ENCODE measurements around the gene ADAM17. TPM values are rescaled to one million over a fixed set of nuclear protein-coding genes. Genes with fewer than 3 reads are reported as not detected.
"Not testable (repeated sequence)": the region's sequence is repeated elsewhere in the genome, so short reads cannot be mapped to it uniquely, and the experiment has no call there.

The ADAM17 gene
- total and polyA plus RNA-seq, 10 of the 15 experiments (the other 5 are each of a cell fraction or from before 2014, with no cell fraction given), result 2.3 to 18.5 (median 13.4) TPM

GRCh38 chr2:9595746-9596145 is 40.1 kb upstream of the ADAM17 start (continued):
- TF ChIP-seq E2F8 (IDR thresholded peaks at IDR 0.05; ENCODE audit: low read depth, partially characterized antibody), result no peak
- TF ChIP-seq, protein P1, sequence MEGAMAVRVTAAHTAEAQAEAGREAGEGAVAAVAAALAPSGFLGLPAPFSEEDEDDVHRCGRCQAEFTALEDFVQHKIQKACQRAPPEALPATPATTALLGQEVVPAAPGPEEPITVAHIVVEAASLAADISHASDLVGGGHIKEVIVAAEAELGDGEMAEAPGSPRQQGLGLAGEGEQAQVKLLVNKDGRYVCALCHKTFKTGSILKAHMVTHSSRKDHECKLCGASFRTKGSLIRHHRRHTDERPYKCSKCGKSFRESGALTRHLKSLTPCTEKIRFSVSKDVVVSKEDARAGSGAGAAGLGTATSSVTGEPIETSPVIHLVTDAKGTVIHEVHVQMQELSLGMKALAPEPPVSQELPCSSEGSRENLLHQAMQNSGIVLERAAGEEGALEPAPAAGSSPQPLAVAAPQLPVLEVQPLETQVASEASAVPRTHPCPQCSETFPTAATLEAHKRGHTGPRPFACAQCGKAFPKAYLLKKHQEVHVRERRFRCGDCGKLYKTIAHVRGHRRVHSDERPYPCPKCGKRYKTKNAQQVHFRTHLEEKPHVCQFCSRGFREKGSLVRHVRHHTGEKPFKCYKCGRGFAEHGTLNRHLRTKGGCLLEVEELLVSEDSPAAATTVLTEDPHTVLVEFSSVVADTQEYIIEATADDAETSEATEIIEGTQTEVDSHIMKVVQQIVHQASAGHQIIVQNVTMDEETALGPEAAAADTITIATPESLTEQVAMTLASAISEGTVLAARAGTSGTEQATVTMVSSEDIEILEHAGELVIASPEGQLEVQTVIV (IDR thresholded peaks at IDR 0.05; ENCODE audit: borderline replicate concordance, partially characterized antibody), result no peak
- TF ChIP-seq, protein P2, sequence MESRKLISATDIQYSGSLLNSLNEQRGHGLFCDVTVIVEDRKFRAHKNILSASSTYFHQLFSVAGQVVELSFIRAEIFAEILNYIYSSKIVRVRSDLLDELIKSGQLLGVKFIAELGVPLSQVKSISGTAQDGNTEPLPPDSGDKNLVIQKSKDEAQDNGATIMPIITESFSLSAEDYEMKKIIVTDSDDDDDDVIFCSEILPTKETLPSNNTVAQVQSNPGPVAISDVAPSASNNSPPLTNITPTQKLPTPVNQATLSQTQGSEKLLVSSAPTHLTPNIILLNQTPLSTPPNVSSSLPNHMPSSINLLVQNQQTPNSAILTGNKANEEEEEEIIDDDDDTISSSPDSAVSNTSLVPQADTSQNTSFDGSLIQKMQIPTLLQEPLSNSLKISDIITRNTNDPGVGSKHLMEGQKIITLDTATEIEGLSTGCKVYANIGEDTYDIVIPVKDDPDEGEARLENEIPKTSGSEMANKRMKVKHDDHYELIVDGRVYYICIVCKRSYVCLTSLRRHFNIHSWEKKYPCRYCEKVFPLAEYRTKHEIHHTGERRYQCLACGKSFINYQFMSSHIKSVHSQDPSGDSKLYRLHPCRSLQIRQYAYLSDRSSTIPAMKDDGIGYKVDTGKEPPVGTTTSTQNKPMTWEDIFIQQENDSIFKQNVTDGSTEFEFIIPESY (IDR thresholded peaks at IDR 0.05), result no peak

DNA sequence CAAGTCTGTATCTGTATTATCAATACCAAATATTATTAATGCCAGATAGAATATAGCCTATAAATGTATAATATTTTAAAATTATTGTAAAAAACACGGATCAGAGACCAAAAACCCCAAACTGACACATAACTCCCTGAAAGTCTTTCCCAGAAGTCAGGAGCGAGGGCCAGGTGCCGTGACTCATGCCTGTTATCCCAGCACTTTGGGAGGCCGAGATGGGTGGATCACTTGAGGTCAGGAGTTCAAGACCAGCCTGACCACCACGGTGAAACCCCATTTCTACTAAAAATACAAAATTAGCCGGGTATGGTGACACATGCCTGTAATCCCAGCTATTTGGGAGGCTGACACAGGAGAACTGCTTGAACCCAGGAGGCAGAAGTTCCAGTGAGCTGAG is 39.6 kb upstream of the ADAM17 start:
- H3K27me3 ChIP-seq (replicated peaks in 1 of 2; ENCODE audit: control insufficient read depth in 2 of 2, insufficient read depth in 2 of 2, low read length in 1 of 2); DNase-seq (ENCODE audit: low read depth, low spot score); in situ Hi-C loops (cut with MboI); FAIRE-seq; H3K4me2 ChIP-seq (ENCODE audit: control insufficient read depth, insufficient read depth); intact Hi-C loops (cut with micrococcal nuclease; ENCODE audit: unreplicated experiment); H3K36me3 ChIP-seq (ENCODE audit: control insufficient read depth in 2 of 2, insufficient read depth in 2 of 2, low read length in 1 of 2); ATAC-seq; BruUV-seq (replicated peaks); H3K9ac ChIP-seq (ENCODE audit: control insufficient read depth, insufficient read depth, low read length); H3K27ac ChIP-seq (ENCODE audit: control insufficient read depth, insufficient read depth); H2AFZ ChIP-seq (ENCODE audit: control insufficient read depth, low read depth, low read length); H3K4me3 ChIP-seq; H3K9me3 ChIP-seq (replicated peaks; ENCODE audit: control insufficient read depth, insufficient read depth, low read length); H4K20me1 ChIP-seq (ENCODE audit: control insufficient read depth, insufficient read depth): not testable (repeated sequence)
- Histone ChIP-seq H3K79me2 (ENCODE audit: control insufficient read depth, insufficient read depth, low read length) (peaks cover 48% of the 10 kb centered on the region), H3K4me1 (ENCODE audit: control insufficient read depth, insufficient read depth, low read length) (peaks cover 11% of the 10 kb centered on the region; the same call in 1 of the 2 replicates)
- ChIA-PET RAD21 (ENCODE audit: unreplicated experiment) (interaction anchor here (0.6 to 3.0 kb wide), 5 partner anchors 13 to 120 kb away, joined by 3 to 16 read pairs (median 4); partner anchors contain the start of genes ADAM17 and YWHAQ), SMC1A (ENCODE audit: uncharacterized antibody, unreplicated experiment) (interaction anchor here (0.7 to 2.5 kb wide), 22 partner anchors 8 to 1746 kb away, joined by 3 to 9 read pairs (median 4); partner anchors contain the start of genes ADAM17 and IAH1), POLR2A (interaction anchor here (0.9 to 1.6 kb wide), 5 partner anchors 11 to 43 kb away, joined by 3 to 5 read pairs (median 3); partner anchors contain the start of gene ADAM17), CTCF (interaction anchor here (0.8 to 1.4 kb wide), 6 partner anchors 12 to 219 kb away, joined by 3 to 5 read pairs (median 3); partner anchors contain the start of genes CPSF3 and ITGB1BP1)
- WGBS (ENCODE audit: insufficient coverage, insufficient replicate concordance, low lambda C conversion rate, missing lambda C conversion rate), result 61% methylated on average over 6 of the region's 6 CpGs

Measured in GM12878 (cell line).